Measurements from ENCODE around the gene CPB2.

CPB2 gene

GRCh38 chr13:46086985-46087384 is 17.8 kb downstream of the CPB2 start:
- DNase-seq = no peak
- Histone ChIP-seq H3K4me3 (ENCODE audit: low read length) (no peak overlapping the region), H3K36me3 (ENCODE audit: control insufficient read depth, insufficient read depth, low read length) (no peaks in the 10 kb centered on the region), H3K4me2 (ENCODE audit: low read length) (no peak overlapping the region), H3K79me1 (ENCODE audit: low read length) (no peaks in the 10 kb centered on the region), H2AK5ac (ENCODE audit: low read length) (no peak overlapping the region), H2BK120ac (ENCODE audit: low read depth, low read length) (no peak overlapping the region), H3K4ac (ENCODE audit: low read depth, low read length) (no peak overlapping the region), H4K8ac (ENCODE audit: low read depth, low read length) (no peak overlapping the region), H3K18ac (ENCODE audit: low read length) (no peak overlapping the region), H3K23ac (ENCODE audit: low read length) (no peak overlapping the region), H2BK5ac (ENCODE audit: low read length) (no peak overlapping the region), H3K4me1 (ENCODE audit: control insufficient read depth, low read depth, low read length) (no peaks in the 10 kb centered on the region), H3K79me2 (ENCODE audit: control insufficient read depth, insufficient read depth, low read length) (no peaks in the 10 kb centered on the region), H3K27me3 (ENCODE audit: insufficient read depth, low read length, poor library complexity) (no peaks in the 10 kb centered on the region), H3K27ac (ENCODE audit: low read depth, low read length) (no peak overlapping the region), H2BK15ac (replicated peaks; ENCODE audit: low read depth) (no peak overlapping the region), H3K56ac (ENCODE audit: low read length) (no peak overlapping the region), H4K5ac (ENCODE audit: low read length) (no peak overlapping the region), H3K9ac (ENCODE audit: low read length) (no peak overlapping the region)
- WGBS (ENCODE audit: extremely low coverage, insufficient coverage, low lambda C conversion rate) = no CpG with 5 or more reads among the region's 12 CpGs

DNA sequence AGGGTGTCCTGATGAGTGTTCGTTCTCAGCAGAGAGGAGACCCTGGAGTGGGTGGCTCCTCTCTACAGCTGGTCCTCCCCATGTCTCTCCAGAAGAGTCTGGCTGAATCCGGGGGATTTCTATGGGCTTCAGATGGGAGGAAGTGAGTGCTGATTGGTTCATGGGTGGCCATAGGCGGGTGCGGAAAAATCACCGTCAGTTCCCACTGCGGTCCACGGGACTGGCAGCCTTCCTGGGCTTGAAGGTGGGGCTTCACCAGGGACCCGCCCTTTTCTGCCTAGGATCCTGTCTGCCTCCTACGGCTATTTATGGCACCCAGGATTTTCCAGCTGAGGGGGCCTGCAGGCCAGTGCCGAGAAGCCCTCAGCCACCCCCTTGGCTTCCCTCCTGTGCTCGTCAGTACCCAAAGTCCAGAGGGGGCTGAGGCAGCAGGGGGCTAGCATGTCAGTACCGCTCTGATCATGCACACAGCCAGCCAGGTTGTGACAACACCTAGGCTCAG is 18.4 kb downstream of the CPB2 start:
- H2AK5ac ChIP-seq (ENCODE audit: low read length) = no peak overlapping the region
- H2BK5ac ChIP-seq (ENCODE audit: low read length) = no peak overlapping the region
- H2BK15ac ChIP-seq (replicated peaks; ENCODE audit: low read depth) = no peak overlapping the region
- H3K79me1 ChIP-seq (ENCODE audit: low read length) = no peaks in the 10 kb centered on the region
- no peak overlapping the region for H4K8ac ChIP-seq (ENCODE audit: low read depth, low read length)
- H3K56ac ChIP-seq (ENCODE audit: low read length) = no peak overlapping the region
- H4K5ac ChIP-seq (ENCODE audit: low read length) = no peak overlapping the region
- no peak overlapping the region for H3K4ac ChIP-seq (ENCODE audit: low read depth, low read length)
- no peaks in the 10 kb centered on the region for H3K4me1 ChIP-seq (ENCODE audit: control insufficient read depth, low read depth, low read length)
- no CpG with 5 or more reads among the region's 12 CpGs for WGBS (ENCODE audit: extremely low coverage, insufficient coverage, low lambda C conversion rate)
- H3K36me3 ChIP-seq (ENCODE audit: control insufficient read depth, insufficient read depth, low read length) = no peaks in the 10 kb centered on the region
- H3K4me3 ChIP-seq (ENCODE audit: low read length) = no peak overlapping the region
- no peak overlapping the region for H3K9ac ChIP-seq (ENCODE audit: low read length)
- no peaks in the 10 kb centered on the region for H3K27me3 ChIP-seq (ENCODE audit: insufficient read depth, low read length, poor library complexity)
- H3K27ac ChIP-seq (ENCODE audit: low read depth, low read length) = no peak overlapping the region
- H3K4me2 ChIP-seq (ENCODE audit: low read length) = no peak overlapping the region
- no peak overlapping the region for H3K23ac ChIP-seq (ENCODE audit: low read length)
- DNase-seq = no peak
- no peaks in the 10 kb centered on the region for H3K79me2 ChIP-seq (ENCODE audit: control insufficient read depth, insufficient read depth, low read length)
- H3K18ac ChIP-seq (ENCODE audit: low read length) = no peak overlapping the region
- no peak overlapping the region for H2BK120ac ChIP-seq (ENCODE audit: low read depth, low read length)

DNA sequence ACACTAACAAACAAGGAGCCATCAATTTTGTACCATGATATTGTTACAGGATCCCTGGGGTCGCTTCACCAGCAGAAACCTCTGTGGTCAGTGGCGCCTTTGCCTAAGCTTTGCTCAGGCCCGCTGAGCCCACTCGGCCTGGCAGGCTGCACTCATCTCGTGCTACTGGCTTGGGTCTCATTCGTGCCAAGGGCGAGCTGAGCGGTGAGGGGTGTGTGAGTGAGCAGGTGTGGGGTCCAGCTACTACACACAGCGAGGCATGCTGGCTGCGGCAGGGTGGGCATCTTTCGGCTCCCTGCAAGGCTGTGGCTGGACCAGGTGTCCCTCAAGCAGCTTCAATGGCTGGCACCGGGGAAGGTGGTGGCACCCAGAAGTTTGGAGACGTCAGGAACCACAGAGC is 19.1 kb downstream of the CPB2 start:
- H3K4ac ChIP-seq (ENCODE audit: low read depth, low read length) = no peak overlapping the region
- WGBS (ENCODE audit: extremely low coverage, insufficient coverage, low lambda C conversion rate) = no CpG with 5 or more reads among the region's 13 CpGs
- H3K79me1 ChIP-seq (ENCODE audit: low read length) = no peaks in the 10 kb centered on the region
- H2BK5ac ChIP-seq (ENCODE audit: low read length) = no peak overlapping the region
- H3K79me2 ChIP-seq (ENCODE audit: control insufficient read depth, insufficient read depth, low read length) = no peaks in the 10 kb centered on the region
- H3K4me1 ChIP-seq (ENCODE audit: control insufficient read depth, low read depth, low read length) = no peaks in the 10 kb centered on the region
- H3K23ac ChIP-seq (ENCODE audit: low read length) = no peak overlapping the region
- no peak overlapping the region for H3K4me3 ChIP-seq (ENCODE audit: low read length)
- H2BK15ac ChIP-seq (replicated peaks; ENCODE audit: low read depth) = no peak overlapping the region
- no peak overlapping the region for H3K4me2 ChIP-seq (ENCODE audit: low read length)
- no peak overlapping the region for H4K8ac ChIP-seq (ENCODE audit: low read depth, low read length)
- no peak overlapping the region for H3K9ac ChIP-seq (ENCODE audit: low read length)
- no peak overlapping the region for H3K27ac ChIP-seq (ENCODE audit: low read depth, low read length)
- no peak overlapping the region for H3K18ac ChIP-seq (ENCODE audit: low read length)
- DNase-seq = no peak
- H2AK5ac ChIP-seq (ENCODE audit: low read length) = no peak overlapping the region
- H2BK120ac ChIP-seq (ENCODE audit: low read depth, low read length) = no peak overlapping the region
- no peaks in the 10 kb centered on the region for H3K27me3 ChIP-seq (ENCODE audit: insufficient read depth, low read length, poor library complexity)
- no peaks in the 10 kb centered on the region for H3K36me3 ChIP-seq (ENCODE audit: control insufficient read depth, insufficient read depth, low read length)
- no peak overlapping the region for H4K5ac ChIP-seq (ENCODE audit: low read length)
- H3K56ac ChIP-seq (ENCODE audit: low read length) = no peak overlapping the region

GRCh38 chr13:46082324-46082723 is 22.5 kb downstream of the CPB2 start:
- Histone ChIP-seq H2BK15ac (replicated peaks; ENCODE audit: low read depth) (no peak overlapping the region), H3K79me1 (ENCODE audit: low read length) (no peaks in the 10 kb centered on the region), H3K9ac (ENCODE audit: low read length) (no peak overlapping the region), H4K5ac (ENCODE audit: low read length) (no peak overlapping the region), H3K27ac (ENCODE audit: low read depth, low read length) (no peak overlapping the region), H2BK120ac (ENCODE audit: low read depth, low read length) (no peak overlapping the region), H2AK5ac (ENCODE audit: low read length) (no peak overlapping the region), H2BK5ac (ENCODE audit: low read length) (no peak overlapping the region), H3K79me2 (ENCODE audit: control insufficient read depth, insufficient read depth, low read length) (no peaks in the 10 kb centered on the region), H3K36me3 (ENCODE audit: control insufficient read depth, insufficient read depth, low read length) (no peaks in the 10 kb centered on the region), H3K4me3 (ENCODE audit: low read length) (no peak overlapping the region), H3K27me3 (ENCODE audit: insufficient read depth, low read length, poor library complexity) (no peaks in the 10 kb centered on the region), H3K56ac (ENCODE audit: low read length) (no peak overlapping the region), H3K23ac (ENCODE audit: low read length) (no peak overlapping the region), H3K4ac (ENCODE audit: low read depth, low read length) (no peak overlapping the region), H3K4me1 (ENCODE audit: control insufficient read depth, low read depth, low read length) (no peaks in the 10 kb centered on the region), H3K4me2 (ENCODE audit: low read length) (no peak overlapping the region), H4K8ac (ENCODE audit: low read depth, low read length) (no peak overlapping the region), H3K18ac (ENCODE audit: low read length) (no peak overlapping the region)
- WGBS (ENCODE audit: extremely low coverage, insufficient coverage, low lambda C conversion rate) = no CpG with 5 or more reads among the region's 5 CpGs
- DNase-seq = no peak

GRCh38 chr13:46079770-46080169 is 25.1 kb downstream of the CPB2 start:
- Histone ChIP-seq H4K8ac (ENCODE audit: low read depth, low read length) (no peak overlapping the region), H3K4ac (ENCODE audit: low read depth, low read length) (no peak overlapping the region), H3K79me2 (ENCODE audit: control insufficient read depth, insufficient read depth, low read length) (no peaks in the 10 kb centered on the region), H2BK5ac (ENCODE audit: low read length) (no peak overlapping the region), H3K4me1 (ENCODE audit: control insufficient read depth, low read depth, low read length) (no peaks in the 10 kb centered on the region), H2AK5ac (ENCODE audit: low read length) (no peak overlapping the region), H3K18ac (ENCODE audit: low read length) (no peak overlapping the region), H3K79me1 (ENCODE audit: low read length) (no peaks in the 10 kb centered on the region), H3K23ac (ENCODE audit: low read length) (no peak overlapping the region), H3K4me3 (ENCODE audit: low read length) (no peak overlapping the region), H3K9ac (ENCODE audit: low read length) (no peak overlapping the region), H4K5ac (ENCODE audit: low read length) (no peak overlapping the region), H3K27me3 (ENCODE audit: insufficient read depth, low read length, poor library complexity) (no peaks in the 10 kb centered on the region), H3K27ac (ENCODE audit: low read depth, low read length) (no peak overlapping the region), H3K4me2 (ENCODE audit: low read length) (no peak overlapping the region), H3K36me3 (ENCODE audit: control insufficient read depth, insufficient read depth, low read length) (no peaks in the 10 kb centered on the region), H2BK15ac (replicated peaks; ENCODE audit: low read depth) (no peak overlapping the region), H3K56ac (ENCODE audit: low read length) (no peak overlapping the region), H2BK120ac (ENCODE audit: low read depth, low read length) (no peak overlapping the region)
- no peak for DNase-seq
- WGBS (ENCODE audit: extremely low coverage, insufficient coverage, low lambda C conversion rate) = no CpG with 5 or more reads among the region's 2 CpGs

DNA sequence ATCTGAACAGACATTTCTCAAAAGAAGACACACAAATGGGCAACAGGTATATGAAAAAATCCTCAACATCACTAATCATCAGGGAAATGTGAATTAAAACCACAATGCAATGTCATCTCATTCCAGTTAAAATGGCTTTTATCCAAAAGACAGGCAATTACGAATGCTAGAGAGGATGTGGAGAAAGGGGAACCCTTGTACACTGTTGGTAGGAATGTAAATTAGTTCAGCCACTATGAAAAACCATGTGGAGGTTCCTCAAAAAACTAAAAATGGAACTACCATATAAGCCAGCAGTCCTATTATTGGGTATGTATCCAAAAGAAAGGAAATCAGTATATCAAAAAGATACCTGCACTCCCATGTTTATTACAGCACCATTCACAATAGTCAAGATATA is 27.6 kb downstream of the CPB2 start:
- Histone ChIP-seq H4K5ac (ENCODE audit: low read length) (no peak overlapping the region), H3K4ac (ENCODE audit: low read depth, low read length) (no peak overlapping the region), H3K79me2 (ENCODE audit: control insufficient read depth, insufficient read depth, low read length) (no peaks in the 10 kb centered on the region), H3K36me3 (ENCODE audit: control insufficient read depth, insufficient read depth, low read length) (no peaks in the 10 kb centered on the region), H3K4me2 (ENCODE audit: low read length) (no peak overlapping the region), H3K27ac (ENCODE audit: low read depth, low read length) (no peak overlapping the region), H3K79me1 (ENCODE audit: low read length) (no peaks in the 10 kb centered on the region), H2BK15ac (replicated peaks; ENCODE audit: low read depth) (no peak overlapping the region), H3K27me3 (ENCODE audit: insufficient read depth, low read length, poor library complexity) (no peaks in the 10 kb centered on the region), H3K4me3 (ENCODE audit: low read length) (no peak overlapping the region), H3K56ac (ENCODE audit: low read length) (no peak overlapping the region), H4K8ac (ENCODE audit: low read depth, low read length) (no peak overlapping the region), H3K18ac (ENCODE audit: low read length) (no peak overlapping the region), H3K23ac (ENCODE audit: low read length) (no peak overlapping the region), H2BK5ac (ENCODE audit: low read length) (no peak overlapping the region), H3K4me1 (ENCODE audit: control insufficient read depth, low read depth, low read length) (no peaks in the 10 kb centered on the region), H2BK120ac (ENCODE audit: low read depth, low read length) (no peak overlapping the region), H2AK5ac (ENCODE audit: low read length) (no peak overlapping the region), H3K9ac (ENCODE audit: low read length) (no peak overlapping the region)
- DNase-seq = no peak
- no CpG with 5 or more reads among the region's 1 CpG for WGBS (ENCODE audit: extremely low coverage, insufficient coverage, low lambda C conversion rate)

Data from mesendoderm (in vitro differentiated cells).